Fibroblast of lung (primary cell): Measurements from ENCODE around the gene ANKS1B. TPM values are rescaled to one million over a fixed set of nuclear protein-coding genes. Genes with fewer than 3 reads are reported as not detected.

ENCODE experiments used
- DNase-seq, 2 donors: peaks; one replicate each; pipeline versions ENCODE4 v3.0.0 to v3.0.0-alpha.2; 2010; ENCODE audit warnings: low read depth in 2 of 2
- H2AFZ ChIP-seq: 2 replicates; pipeline ENCODE4 v1.5.1; 2012; ENCODE audit warnings: low read length, control low read depth, inconsistent platforms
- H3K27ac ChIP-seq: 2 replicates; pipeline ENCODE4 v1.5.1; 2011; ENCODE audit warnings: low read length, control low read depth; ENCODE audit not compliant: insufficient read depth
- H3K27me3 ChIP-seq: 2 replicates; pipeline ENCODE4 v1.5.1; 2011; ENCODE audit warnings: mild to moderate bottlenecking, low read length; ENCODE audit not compliant: control insufficient read depth, insufficient read depth
- H3K36me3 ChIP-seq: 2 replicates; pipeline ENCODE4 v1.5.1; 2011; ENCODE audit warnings: low read length; ENCODE audit not compliant: control insufficient read depth, insufficient read depth
- H3K4me1 ChIP-seq: 2 replicates; pipeline ENCODE4 v1.5.1; 2011; ENCODE audit warnings: low read length; ENCODE audit not compliant: control insufficient read depth, insufficient read depth; ENCODE audit errors: extremely low read depth
- H3K4me2 ChIP-seq: 2 replicates; pipeline ENCODE4 v1.5.1; 2011; ENCODE audit warnings: low read length, control low read depth; ENCODE audit not compliant: insufficient read depth; ENCODE audit errors: extremely low read depth
- H3K4me3 ChIP-seq, 4 experiments: fragments of 200-600 bp in 1 of 4; sonication (generic) in 1 of 4; replicated peaks in 1 of 4; 2 replicates each; pipeline ENCODE4 v1.5.1; 2011 to 2016; ENCODE audit warnings: low read length in 4 of 4, low read depth in 3 of 4, mild to moderate bottlenecking in 3 of 4, control low read depth in 2 of 4, inconsistent platforms in 1 of 4, mixed read lengths in 1 of 4; ENCODE audit not compliant: insufficient read depth in 1 of 4; ENCODE audit errors: control extremely low read depth in 1 of 4
- H3K79me2 ChIP-seq: 2 replicates; pipeline ENCODE4 v1.5.1; 2012; ENCODE audit warnings: mild to moderate bottlenecking, low read length, inconsistent platforms; ENCODE audit not compliant: control insufficient read depth, insufficient read depth
- H3K9ac ChIP-seq: 2 replicates; pipeline ENCODE4 v1.5.1; 2011; ENCODE audit warnings: mild to moderate bottlenecking, low read length, control low read depth; ENCODE audit not compliant: insufficient read depth
- H3K9me3 ChIP-seq: 2 replicates; pipeline ENCODE4 v1.5.1; 2012; ENCODE audit warnings: low read depth, low read length; ENCODE audit not compliant: control insufficient read depth, insufficient read depth
- H4K20me1 ChIP-seq: 2 replicates; pipeline ENCODE4 v1.5.1; 2011; ENCODE audit warnings: low read length; ENCODE audit not compliant: control insufficient read depth, insufficient read depth; ENCODE audit errors: extremely low read depth
- EZH2 ChIP-seq: IDR thresholded peaks from 2 replicates; pipeline ENCODE4 v1.5.1; 2012; ENCODE audit warnings: low read length, control low read depth, mild to moderate bottlenecking; ENCODE audit errors: missing control alignments
- polyA plus RNA-seq, 2 donors: library from polyadenylated mRNA; depleted of rRNA in 1 of 2; stranded (reverse) in 1 of 2; unstranded in 1 of 2; fragments of >200 nt; gene quantifications; 2 replicates each; pipeline ENCODE4 v1.2.1, GENCODE V29; 2011 to 2012; ENCODE audit warnings: missing spikeins in 1 of 2
- total RNA-seq: library from RNA; depleted of rRNA; stranded (reverse); fragments of >200 nt; gene quantifications from 2 replicates; pipeline ENCODE4 v1.2.1, GENCODE V29; 2014
- TF ChIP-seq, protein P1 (sequence below), 2 donors: IDR thresholded peaks in 1 of 2; conservative IDR thresholded peaks in 1 of 2; 1 replicate in 1 of 2; 2 replicates in 1 of 2; pipeline ENCODE4 v1.5.1; 2011 to 2012; ENCODE audit warnings: low read length in 2 of 2, control low read depth in 1 of 2, inconsistent platforms in 1 of 2, low read depth in 1 of 2, mild to moderate bottlenecking in 1 of 2

The ANKS1B gene
- total and polyA plus RNA-seq, 2 donors (not counting 1 experiment from before 2014, with no cell fraction given), result 0.11 to 0.83 TPM

DNA sequence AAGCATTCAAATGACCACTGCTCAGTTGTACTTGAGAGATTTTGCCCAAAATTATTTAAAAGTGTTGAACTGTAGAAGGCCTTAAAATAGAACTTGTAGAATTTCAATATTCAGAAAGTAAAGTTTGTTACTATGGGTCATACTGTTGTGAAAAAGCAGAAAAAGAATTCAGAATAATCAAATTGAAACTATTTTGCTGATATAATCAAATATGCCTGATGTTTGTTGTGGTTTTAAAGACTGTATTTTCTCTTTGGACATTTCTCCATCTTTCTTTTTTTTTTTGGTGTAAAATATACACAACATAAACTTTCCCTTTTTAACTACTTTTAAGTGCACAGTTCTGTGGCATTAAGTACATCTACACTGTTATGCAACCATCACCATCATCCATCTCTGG is 964.9 kb downstream of the ANKS1B start:
- Histone ChIP-seq H3K9me3 (no peaks in the 10 kb centered on the region), H3K79me2 (no peaks in the 10 kb centered on the region), H3K4me1 (no peaks in the 10 kb centered on the region), H3K4me2 (no peak overlapping the region), H3K4me3 (no peak overlapping the region), H2AFZ (no peak overlapping the region), H3K27ac (no peak overlapping the region), H3K9ac (no peak overlapping the region), H3K36me3 (no peaks in the 10 kb centered on the region), H3K27me3 (no peaks in the 10 kb centered on the region), H4K20me1 (no peaks in the 10 kb centered on the region)
- TF ChIP-seq EZH2, result no peak
- TF ChIP-seq, protein P1, sequence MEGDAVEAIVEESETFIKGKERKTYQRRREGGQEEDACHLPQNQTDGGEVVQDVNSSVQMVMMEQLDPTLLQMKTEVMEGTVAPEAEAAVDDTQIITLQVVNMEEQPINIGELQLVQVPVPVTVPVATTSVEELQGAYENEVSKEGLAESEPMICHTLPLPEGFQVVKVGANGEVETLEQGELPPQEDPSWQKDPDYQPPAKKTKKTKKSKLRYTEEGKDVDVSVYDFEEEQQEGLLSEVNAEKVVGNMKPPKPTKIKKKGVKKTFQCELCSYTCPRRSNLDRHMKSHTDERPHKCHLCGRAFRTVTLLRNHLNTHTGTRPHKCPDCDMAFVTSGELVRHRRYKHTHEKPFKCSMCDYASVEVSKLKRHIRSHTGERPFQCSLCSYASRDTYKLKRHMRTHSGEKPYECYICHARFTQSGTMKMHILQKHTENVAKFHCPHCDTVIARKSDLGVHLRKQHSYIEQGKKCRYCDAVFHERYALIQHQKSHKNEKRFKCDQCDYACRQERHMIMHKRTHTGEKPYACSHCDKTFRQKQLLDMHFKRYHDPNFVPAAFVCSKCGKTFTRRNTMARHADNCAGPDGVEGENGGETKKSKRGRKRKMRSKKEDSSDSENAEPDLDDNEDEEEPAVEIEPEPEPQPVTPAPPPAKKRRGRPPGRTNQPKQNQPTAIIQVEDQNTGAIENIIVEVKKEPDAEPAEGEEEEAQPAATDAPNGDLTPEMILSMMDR (conservative IDR thresholded peaks at IDR 0.05 in 1 of 2, IDR thresholded peaks at IDR 0.05 in 1 of 2; ENCODE audit: low read depth in 1 of 2, low read length in 2 of 2), result no peak
- DNase-seq, result no peak

DNA sequence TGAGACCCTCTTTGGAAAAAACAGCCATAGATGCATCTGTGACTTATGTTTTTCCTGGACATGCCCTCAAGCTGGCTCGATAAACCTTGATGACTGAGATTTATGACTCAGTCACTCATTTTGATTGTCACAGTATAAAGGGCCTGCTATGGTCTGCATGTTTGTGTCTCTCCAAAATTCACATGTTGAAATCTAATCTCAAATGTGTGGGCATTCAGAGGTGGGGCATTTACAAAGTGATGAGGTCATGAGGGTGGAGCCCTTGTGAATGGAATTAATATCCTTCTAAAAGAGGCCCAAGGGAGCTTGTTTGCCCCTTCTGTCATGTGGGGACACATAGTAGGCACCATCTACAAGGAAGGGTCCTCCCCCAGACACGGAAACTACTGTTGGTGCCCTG is 966.8 kb downstream of the ANKS1B start:
- H3K79me2 ChIP-seq, result no peaks in the 10 kb centered on the region
- H3K27me3 ChIP-seq, result no peaks in the 10 kb centered on the region
- no peak overlapping the region for H2AFZ ChIP-seq
- H3K4me3 ChIP-seq, result no peak overlapping the region
- H3K27ac ChIP-seq, result no peak overlapping the region
- H3K9ac ChIP-seq, result no peak overlapping the region
- TF ChIP-seq, protein P1 (conservative IDR thresholded peaks at IDR 0.05 in 1 of 2, IDR thresholded peaks at IDR 0.05 in 1 of 2; ENCODE audit: low read depth in 1 of 2, low read length in 2 of 2), result no peak
- TF ChIP-seq EZH2, result no peak
- no peaks in the 10 kb centered on the region for H3K9me3 ChIP-seq
- H3K4me2 ChIP-seq, result no peak overlapping the region
- no peaks in the 10 kb centered on the region for H3K36me3 ChIP-seq
- H3K4me1 ChIP-seq, result no peaks in the 10 kb centered on the region
- no peaks in the 10 kb centered on the region for H4K20me1 ChIP-seq
- DNase-seq, result no peak

DNA sequence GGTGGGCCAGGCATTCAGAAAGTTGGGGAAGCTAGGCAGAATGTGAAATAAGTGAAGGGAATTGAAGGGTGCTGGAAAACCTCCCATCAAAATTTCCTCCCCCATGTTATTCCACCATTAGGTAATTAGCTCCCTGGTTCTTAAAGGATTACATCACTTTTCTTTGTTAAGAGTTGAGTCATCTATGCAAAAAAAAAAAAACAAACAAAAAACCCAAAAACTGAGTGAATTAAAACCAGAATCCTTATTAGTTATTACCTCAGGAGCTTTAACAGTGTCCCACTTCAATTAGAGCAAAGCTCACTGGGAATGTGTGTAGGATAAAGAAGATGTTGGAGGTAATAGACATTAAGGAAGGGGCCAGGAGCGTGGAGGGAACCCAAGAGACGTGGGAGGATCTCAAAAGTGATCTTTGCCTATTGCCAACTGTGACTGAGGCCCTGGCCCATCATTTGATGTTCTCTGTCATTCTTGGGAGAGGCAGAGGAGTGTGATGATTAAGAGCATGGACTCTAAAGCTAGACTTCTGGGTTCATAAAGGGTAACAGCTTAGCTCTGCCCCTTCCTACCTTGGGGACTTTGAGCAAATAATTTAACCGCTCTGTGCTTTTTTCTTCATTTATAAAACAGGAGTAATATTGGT is 975.0 kb downstream of the ANKS1B start:
- Histone ChIP-seq H3K79me2 (no peaks in the 10 kb centered on the region), H3K27me3 (no peaks in the 10 kb centered on the region), H3K36me3 (no peaks in the 10 kb centered on the region), H3K9me3 (no peaks in the 10 kb centered on the region), H2AFZ (no peak overlapping the region), H3K4me3 (no peak overlapping the region), H4K20me1 (no peaks in the 10 kb centered on the region), H3K4me1 (no peaks in the 10 kb centered on the region), H3K27ac (no peak overlapping the region), H3K9ac (no peak overlapping the region), H3K4me2 (no peak overlapping the region)
- peak in 1 of 2 donors; percentile 8 for DNase-seq
- TF ChIP-seq EZH2, result no peak
- TF ChIP-seq, protein P1 (conservative IDR thresholded peaks at IDR 0.05 in 1 of 2, IDR thresholded peaks at IDR 0.05 in 1 of 2; ENCODE audit: low read depth in 1 of 2, low read length in 2 of 2), result no peak
